COLO829 (cell line): Measurements from ENCODE around the gene PICALM.

Source experiments
- DNase-seq: peaks from one replicate; pipeline ENCODE4 v3.0.0; 2012; ENCODE audit warnings: low spot score

PICALM gene

DNA sequence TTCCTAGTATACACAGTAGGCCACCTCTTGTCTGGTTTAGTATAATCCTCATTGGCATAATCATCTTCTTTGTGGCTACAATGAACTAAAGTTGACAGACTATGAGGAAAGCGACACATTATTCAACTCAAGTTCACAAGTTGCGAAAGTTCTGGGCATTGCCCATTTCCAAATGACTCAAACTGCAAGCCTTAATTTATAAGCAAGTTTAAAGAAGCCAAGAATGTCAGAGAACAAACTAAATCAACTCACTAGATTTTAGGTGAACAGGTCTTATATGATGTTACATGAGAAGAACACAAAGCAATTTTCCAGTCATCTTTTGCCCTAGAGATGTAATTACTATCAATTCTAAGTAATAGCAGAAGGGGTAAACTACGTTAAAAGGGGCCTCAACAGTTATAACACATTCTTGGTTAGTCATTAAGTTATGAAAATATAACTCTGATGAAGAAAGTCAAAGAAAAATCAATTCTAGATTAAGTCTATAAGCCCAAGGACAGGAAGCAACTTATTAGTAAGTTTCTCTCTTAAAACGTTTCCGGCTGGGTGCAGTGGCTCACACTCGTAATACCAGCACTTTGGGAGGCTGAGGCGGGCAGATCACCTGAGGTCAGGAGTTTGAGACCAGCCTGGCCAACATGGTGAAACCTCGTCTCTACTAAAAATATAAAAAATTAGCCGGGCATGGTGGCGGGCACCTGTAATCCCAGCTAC lies 21.5 kb downstream of the PICALM start:
- DNase-seq: no peak

GRCh38 chr11:86046116-86046515 lies 22.8 kb downstream of the PICALM start:
- DNase-seq: no peak

DNA sequence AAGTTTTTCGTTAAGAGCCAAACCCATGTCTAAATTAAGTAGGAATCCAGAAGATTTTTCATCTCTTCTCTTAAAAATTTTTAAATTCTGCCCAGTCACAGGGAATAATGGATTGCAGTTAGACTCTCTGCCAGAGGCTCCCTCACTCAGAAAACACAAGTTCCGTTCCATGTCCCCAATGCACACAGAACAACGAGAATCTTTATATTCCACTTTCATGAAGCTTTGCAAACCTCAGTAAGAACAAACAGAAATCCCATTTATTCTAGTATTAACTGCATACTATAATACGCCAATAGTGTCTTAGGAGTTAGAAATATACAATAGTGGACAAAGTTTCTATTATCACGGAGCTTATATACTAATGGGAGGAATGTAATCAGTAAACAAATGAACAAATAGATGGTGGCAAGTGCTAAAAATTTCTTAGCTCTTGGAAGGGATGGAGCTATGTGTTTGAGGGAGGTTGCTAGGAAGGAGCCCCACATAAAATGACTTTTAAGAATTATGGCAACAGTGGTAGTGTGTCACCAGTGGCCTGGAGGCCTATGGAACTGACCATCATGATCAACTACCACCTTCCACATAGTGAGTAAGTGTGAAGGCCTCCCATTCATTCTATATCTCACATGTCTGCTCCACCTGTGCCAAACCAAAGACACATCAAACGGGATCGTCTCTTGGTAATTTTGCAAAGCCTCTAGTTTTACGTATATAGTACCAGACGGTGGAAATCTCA lies 24.9 kb downstream of the PICALM start:
- DNase-seq: no peak

- DNase-seq: peak; percentile 77
Measured at GRCh38 chr11:86041975-86042378, 26.9 kb downstream of the PICALM start.

- no peak for DNase-seq
Measured at GRCh38 chr11:86040919-86041850, 27.7 kb downstream of the PICALM start.

- no peak for DNase-seq
Measured at GRCh38 chr11:86039094-86039493, 29.8 kb downstream of the PICALM start.

GRCh38 chr11:86037743-86038142 lies 31.1 kb downstream of the PICALM start:
- DNase-seq: no peak

DNA sequence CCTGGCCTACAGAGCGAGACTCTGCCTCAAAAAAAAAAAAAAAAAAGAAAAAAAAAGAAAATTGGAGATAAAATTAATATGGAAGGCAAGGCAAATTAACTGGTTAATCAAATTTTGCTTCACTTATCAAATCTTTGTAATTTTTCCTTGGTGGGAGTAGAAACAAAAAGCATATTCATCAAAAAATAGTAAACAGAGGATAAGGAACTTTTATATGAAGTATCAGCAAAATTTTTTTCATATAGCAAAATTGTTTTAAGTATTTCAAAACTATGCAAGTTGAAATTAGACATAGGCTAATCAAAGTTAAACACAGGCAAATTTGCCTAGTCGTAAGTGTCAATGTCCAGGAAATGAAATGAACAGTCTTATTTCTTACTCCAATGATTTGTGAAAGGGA lies 33.0 kb downstream of the PICALM start:
- no peak for DNase-seq

- no peak for DNase-seq
Measured at GRCh38 chr11:86035164-86035563, 33.7 kb downstream of the PICALM start.

DNA sequence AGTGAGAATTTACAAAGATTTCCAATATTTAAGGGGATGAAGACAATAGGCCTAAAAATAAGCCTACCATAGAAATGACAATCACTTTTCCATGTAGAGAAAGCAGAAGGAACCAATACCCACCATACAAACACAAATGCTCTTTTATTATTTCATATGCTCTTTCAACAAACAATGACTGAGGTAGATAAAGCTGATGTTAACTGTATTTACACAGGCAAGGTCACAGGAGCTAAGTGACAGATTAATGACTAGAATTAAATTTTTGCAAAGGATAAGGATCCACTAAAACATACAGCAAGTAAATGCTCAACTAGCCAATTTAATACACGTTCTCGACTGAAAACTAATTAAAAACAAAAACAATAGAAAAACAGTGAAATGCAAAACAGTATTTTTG lies 34.2 kb downstream of the PICALM start:
- no peak for DNase-seq

DNA sequence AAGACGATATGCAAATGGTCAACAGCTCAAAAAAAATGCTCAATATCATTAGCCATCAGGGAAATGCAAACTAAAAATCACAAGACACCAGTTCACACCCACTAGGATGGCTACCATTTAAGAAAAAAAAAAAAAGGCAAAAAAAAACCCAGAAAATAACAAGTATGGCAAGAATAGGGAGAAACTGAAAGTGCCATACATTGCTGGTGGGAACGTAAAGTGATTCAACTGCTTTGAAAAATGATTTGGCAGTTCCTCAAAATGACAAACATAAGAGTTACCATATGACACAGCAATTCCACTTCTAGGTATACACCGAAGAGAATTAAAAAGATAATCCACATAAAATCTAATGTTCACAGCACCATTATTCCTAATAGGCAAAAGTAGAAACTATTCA lies 47.5 kb downstream of the PICALM start:
- no peak for DNase-seq

DNA sequence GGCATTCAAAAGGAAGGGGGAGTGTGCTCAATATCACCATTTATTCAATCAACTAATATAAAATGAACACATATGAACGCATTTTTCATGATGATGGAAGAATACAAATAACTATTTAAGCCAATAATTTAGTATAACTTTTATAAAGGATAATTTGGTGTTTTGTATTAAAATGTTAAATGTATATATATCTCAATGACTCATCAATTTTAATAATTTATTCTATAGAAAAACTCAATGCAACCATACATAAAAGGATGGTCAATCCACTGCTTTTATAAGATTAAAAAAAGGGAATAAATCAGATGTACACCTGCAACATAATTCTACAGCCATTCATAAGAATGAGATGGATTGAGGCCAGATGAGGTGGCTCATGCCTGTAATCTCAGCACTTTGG lies 50.6 kb downstream of the PICALM start:
- no peak for DNase-seq

DNA sequence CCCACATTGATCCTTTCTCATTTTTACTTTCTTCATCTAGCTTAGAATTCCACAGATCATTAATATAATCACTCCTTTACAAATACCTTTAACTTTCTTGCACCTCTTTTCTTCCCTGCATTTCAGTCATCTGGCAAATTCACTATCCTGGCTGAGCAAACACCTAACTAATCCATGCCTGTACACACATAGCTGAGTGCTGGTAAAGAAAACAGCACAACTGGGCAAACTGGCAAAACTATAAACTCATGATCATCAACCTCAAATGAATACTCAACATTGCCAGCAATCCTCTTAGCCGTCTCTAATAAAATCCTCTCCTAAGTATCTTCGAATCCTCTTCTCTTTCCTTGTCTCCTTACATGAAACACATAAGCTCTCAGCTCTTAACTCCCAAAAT lies 52.4 kb downstream of the PICALM start:
- no peak for DNase-seq

DNA sequence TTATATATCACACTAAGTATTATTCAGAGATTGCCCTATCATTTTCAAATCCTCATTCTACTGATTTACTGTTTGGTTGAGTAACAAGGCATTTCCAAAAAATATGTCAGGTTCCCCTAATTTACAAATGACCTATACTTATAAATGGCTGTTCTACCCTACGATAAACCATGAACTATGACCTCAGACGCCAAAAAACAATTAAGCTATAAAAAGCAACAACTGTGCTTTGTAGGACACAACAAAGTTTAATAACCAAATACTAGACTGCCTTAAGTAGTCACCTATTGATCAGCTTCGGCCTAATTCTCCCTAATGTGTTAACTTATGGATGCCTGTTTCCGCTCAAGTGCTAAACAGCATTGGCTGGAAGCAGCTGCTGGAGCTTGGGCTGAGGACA lies 53.2 kb downstream of the PICALM start:
- DNase-seq: no peak

DNA sequence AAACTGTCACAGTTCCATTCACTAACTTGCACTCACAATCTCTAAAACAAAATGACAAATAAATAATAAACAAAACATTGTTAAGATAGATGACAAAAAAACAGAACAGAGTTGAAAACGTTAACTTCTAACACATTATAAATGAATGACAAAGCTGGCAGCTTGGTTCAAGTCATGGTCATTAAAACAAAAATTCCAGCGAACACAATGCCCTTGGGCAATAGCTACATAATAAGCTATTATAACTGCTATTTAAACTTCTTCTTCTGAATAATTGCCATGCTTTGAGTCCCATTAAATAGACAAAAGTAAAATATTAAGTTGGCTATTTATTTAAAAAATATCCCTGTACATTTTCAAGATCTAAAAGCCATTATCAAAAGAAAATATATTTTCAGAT lies 54.7 kb downstream of the PICALM start:
- peak; percentile 72 for DNase-seq

DNA sequence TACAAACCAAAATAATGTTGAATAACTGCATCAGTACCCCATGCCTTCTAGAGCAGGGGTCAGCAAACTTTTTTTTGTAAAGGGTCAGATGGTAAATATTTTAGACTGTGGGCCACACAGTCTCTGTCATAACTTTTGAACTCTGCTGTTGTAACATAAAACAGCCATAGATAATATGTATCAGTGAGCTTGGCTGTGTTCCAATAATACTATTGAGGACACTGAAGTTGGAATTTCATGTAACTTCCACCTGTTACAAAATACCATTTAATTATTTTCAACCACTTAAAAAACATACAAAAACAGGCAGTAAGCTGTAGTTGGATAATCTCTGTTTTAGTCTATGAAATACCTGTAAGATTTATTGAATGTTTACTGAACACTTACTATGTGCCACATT lies 55.2 kb downstream of the PICALM start:
- DNase-seq: no peak

DNA sequence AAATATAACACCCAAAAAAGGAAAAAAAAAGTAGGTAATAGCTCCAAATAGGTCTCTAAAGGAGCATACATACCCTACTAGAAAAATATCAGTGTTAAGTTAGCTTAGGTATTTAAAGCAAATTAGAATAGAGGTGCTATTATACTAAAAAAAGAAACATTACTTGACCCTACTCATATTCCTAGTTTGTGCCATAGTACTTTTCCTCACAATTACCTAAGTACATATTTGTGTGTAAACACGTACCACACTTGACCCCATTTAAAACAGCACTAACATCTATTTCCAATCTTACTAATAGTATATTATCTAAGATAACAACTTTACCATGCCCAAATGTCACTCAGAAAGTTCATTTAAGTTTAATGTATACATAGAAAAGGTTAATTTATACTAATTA lies 57.7 kb downstream of the PICALM start:
- no peak for DNase-seq

DNA sequence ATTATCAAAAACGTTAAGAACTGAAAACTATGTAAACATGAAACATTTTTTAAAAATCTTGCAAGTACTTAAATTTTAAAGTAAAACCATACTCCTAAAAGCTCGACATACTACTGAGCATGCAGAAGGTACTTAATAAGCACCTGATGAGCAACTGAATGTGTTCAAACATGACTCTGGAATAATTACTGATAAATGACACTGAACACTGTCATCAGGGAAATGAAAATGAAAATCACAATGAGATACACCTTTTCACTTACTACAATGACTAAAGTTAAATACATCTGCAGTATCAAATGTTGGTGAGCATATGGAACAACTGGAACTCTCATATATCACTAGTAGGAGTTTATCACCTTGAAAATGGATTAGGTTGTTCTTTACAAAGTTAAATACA lies 65.2 kb downstream of the PICALM start:
- DNase-seq: no peak

DNA sequence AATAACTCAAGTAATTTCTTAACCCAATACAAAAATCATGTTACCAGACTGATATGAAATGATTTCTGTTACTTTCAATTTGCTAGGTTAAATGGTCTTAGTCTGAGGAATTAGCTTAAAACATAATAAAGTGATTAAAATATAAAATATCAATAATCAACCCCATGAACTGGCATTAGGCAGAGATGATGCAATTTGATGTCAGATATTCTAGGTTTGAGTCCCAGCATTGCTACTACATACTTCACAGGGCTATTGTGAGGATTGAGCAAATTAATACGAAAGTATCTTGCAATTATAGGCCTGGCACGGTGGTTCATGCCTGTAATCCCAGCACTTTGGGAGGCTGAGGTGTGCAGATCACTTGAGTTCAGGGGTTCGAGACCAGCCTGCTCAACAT lies 66.5 kb downstream of the PICALM start:
- DNase-seq: no peak

DNA sequence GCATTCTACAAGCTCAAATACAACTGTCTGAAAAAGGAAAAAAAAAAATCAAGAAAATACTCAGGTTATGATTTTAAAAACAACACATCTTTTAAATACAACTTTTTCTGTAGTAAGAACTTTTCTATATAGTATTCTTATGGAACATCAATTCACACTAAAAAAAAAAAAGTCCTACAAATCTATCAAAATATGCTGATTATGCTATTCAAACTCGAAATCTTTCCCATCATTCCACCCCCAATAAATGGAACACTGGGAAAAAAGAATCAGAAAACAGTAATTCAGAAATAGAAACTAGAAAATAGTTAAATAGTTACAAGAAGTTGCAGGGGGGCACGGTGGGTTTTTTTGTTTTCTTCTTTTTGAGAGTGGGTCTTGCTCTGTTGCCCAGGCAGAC lies 77.4 kb downstream of the PICALM start:
- DNase-seq: no peak

GRCh38 chr11:85989746-85990145 lies 79.1 kb downstream of the PICALM start:
- no peak for DNase-seq

DNA sequence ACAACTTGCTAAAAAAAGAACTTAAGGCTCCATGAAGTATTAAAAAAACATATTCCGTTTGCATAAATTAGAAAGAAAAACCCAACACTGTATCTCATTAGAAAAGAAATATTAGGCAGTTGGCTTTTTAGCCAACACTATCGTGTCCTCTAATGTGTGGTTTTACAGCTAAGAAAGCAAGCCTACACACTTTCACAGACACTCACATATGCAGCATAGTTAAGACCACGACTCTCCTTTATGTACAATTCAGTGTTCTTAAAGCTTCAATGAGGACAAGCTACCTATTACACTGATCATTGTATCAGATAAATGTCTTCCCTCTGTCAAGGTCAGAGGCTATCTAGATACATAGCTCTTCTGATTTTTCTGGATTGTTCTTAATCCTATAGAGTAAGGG lies 80.1 kb downstream of the PICALM start:
- DNase-seq: no peak

DNA sequence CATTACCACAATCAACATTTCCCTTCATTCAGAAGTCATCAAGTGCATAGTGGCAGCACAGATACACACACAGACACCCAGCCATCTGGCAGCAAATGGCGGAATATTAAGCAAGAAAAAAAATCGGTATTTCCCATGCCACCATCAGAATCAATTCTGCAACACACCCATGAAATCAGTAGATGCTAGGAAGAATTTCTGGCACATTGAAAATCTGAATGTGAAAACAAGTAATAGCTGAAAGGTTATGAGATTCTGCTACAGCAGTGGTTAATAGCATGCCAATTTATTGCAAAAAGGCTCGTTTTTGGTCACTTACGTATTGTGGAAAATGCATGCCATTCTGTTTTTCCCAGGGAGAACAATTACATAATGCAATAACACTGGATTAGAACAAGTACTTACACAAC lies 91.1 kb downstream of the PICALM start:
- DNase-seq: no peak
